Fibroblast of lung (primary cell): ENCODE measurements around the gene PBX4. TPM values are rescaled to one million over a fixed set of nuclear protein-coding genes. Genes with fewer than 3 reads are reported as not detected.

ENCODE experiments used
- DNase-seq, 2 donors: peaks; one replicate each; pipeline versions ENCODE4 v3.0.0 to v3.0.0-alpha.2; 2010; ENCODE audit warnings: low read depth in 2 of 2
- H2AFZ ChIP-seq: 2 replicates; pipeline ENCODE4 v1.5.1; 2012; ENCODE audit warnings: low read length, control low read depth, inconsistent platforms
- H3K27ac ChIP-seq: 2 replicates; pipeline ENCODE4 v1.5.1; 2011; ENCODE audit warnings: low read length, control low read depth; ENCODE audit not compliant: insufficient read depth
- H3K27me3 ChIP-seq: 2 replicates; pipeline ENCODE4 v1.5.1; 2011; ENCODE audit warnings: mild to moderate bottlenecking, low read length; ENCODE audit not compliant: control insufficient read depth, insufficient read depth
- H3K36me3 ChIP-seq: 2 replicates; pipeline ENCODE4 v1.5.1; 2011; ENCODE audit warnings: low read length; ENCODE audit not compliant: control insufficient read depth, insufficient read depth
- H3K4me1 ChIP-seq: 2 replicates; pipeline ENCODE4 v1.5.1; 2011; ENCODE audit warnings: low read length; ENCODE audit not compliant: control insufficient read depth, insufficient read depth; ENCODE audit errors: extremely low read depth
- H3K4me2 ChIP-seq: 2 replicates; pipeline ENCODE4 v1.5.1; 2011; ENCODE audit warnings: low read length, control low read depth; ENCODE audit not compliant: insufficient read depth; ENCODE audit errors: extremely low read depth
- H3K4me3 ChIP-seq, 4 experiments: fragments of 200-600 bp in 1 of 4; sonication (generic) in 1 of 4; replicated peaks in 1 of 4; 2 replicates each; pipeline ENCODE4 v1.5.1; 2011 to 2016; ENCODE audit warnings: low read length in 4 of 4, low read depth in 3 of 4, mild to moderate bottlenecking in 3 of 4, control low read depth in 2 of 4, inconsistent platforms in 1 of 4, mixed read lengths in 1 of 4; ENCODE audit not compliant: insufficient read depth in 1 of 4; ENCODE audit errors: control extremely low read depth in 1 of 4
- H3K79me2 ChIP-seq: 2 replicates; pipeline ENCODE4 v1.5.1; 2012; ENCODE audit warnings: mild to moderate bottlenecking, low read length, inconsistent platforms; ENCODE audit not compliant: control insufficient read depth, insufficient read depth
- H3K9ac ChIP-seq: 2 replicates; pipeline ENCODE4 v1.5.1; 2011; ENCODE audit warnings: mild to moderate bottlenecking, low read length, control low read depth; ENCODE audit not compliant: insufficient read depth
- H3K9me3 ChIP-seq: 2 replicates; pipeline ENCODE4 v1.5.1; 2012; ENCODE audit warnings: low read depth, low read length; ENCODE audit not compliant: control insufficient read depth, insufficient read depth
- H4K20me1 ChIP-seq: 2 replicates; pipeline ENCODE4 v1.5.1; 2011; ENCODE audit warnings: low read length; ENCODE audit not compliant: control insufficient read depth, insufficient read depth; ENCODE audit errors: extremely low read depth
- CTCF ChIP-seq, 2 donors: IDR thresholded peaks in 1 of 2; conservative IDR thresholded peaks in 1 of 2; 1 replicate in 1 of 2; 2 replicates in 1 of 2; pipeline ENCODE4 v1.5.1; 2011 to 2012; ENCODE audit warnings: low read length in 2 of 2, control low read depth in 1 of 2, inconsistent platforms in 1 of 2, low read depth in 1 of 2, mild to moderate bottlenecking in 1 of 2
- EZH2 ChIP-seq: IDR thresholded peaks from 2 replicates; pipeline ENCODE4 v1.5.1; 2012; ENCODE audit warnings: low read length, control low read depth, mild to moderate bottlenecking; ENCODE audit errors: missing control alignments
- polyA plus RNA-seq, 2 donors: library from polyadenylated mRNA; depleted of rRNA in 1 of 2; stranded (reverse) in 1 of 2; unstranded in 1 of 2; fragments of >200 nt; gene quantifications; 2 replicates each; pipeline ENCODE4 v1.2.1, GENCODE V29; 2011 to 2012; ENCODE audit warnings: missing spikeins in 1 of 2
- total RNA-seq: library from RNA; depleted of rRNA; stranded (reverse); fragments of >200 nt; gene quantifications from 2 replicates; pipeline ENCODE4 v1.2.1, GENCODE V29; 2014

Gene PBX4
- total and polyA plus RNA-seq, 2 donors (not counting 1 experiment from before 2014, with no cell fraction given): 0.39 to 1.7 TPM

GRCh38 chr19:19592690-19593089, 25.8 kb downstream of the PBX4 start:
- H3K36me3 ChIP-seq: no peaks in the 10 kb centered on the region
- H2AFZ ChIP-seq: no peak overlapping the region
- no peak for DNase-seq
- no peaks in the 10 kb centered on the region for H3K79me2 ChIP-seq
- TF ChIP-seq EZH2: no peak
- TF ChIP-seq CTCF (conservative IDR thresholded peaks at IDR 0.05 in 1 of 2, IDR thresholded peaks at IDR 0.05 in 1 of 2; ENCODE audit: low read depth in 1 of 2, low read length in 2 of 2): no peak
- H3K4me1 ChIP-seq: peaks cover 18% of the 10 kb centered on the region
- H3K9ac ChIP-seq: no peak overlapping the region
- H3K27ac ChIP-seq: no peak overlapping the region
- no peaks in the 10 kb centered on the region for H4K20me1 ChIP-seq
- no peaks in the 10 kb centered on the region for H3K27me3 ChIP-seq
- H3K4me3 ChIP-seq: no peak overlapping the region
- no peak overlapping the region for H3K4me2 ChIP-seq
- no peaks in the 10 kb centered on the region for H3K9me3 ChIP-seq

DNA sequence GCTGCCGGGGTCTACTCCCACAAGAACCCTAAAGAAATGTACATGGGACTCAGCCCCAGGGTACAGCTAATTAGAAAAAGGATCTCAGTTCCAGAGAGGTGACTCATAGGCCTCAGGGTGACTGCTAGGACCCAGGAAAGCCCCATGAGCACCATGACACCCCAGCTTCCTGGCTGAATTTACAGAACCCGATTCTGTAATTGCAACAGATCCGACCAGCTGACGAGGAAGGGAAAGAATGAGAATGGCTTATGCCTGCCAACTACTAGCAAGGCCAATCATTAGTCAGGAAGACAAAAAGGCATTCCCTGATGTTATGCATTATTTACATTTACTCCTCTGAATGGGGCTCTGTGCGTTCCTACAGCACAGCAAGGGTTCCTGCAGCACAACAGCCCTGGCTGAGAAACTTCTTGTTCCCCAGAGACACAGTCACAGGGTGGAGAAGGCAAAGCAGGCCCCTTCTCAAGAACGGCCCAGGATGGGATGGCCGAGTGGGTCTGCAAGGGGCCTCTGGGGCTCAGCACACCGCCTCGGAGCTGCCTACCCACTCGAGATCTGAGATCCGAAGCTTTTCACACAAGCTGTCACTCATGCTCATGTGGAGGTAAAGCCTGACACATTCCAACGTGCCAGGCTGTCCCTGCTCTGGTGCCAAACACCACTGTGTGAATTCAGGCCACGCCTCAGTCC, 27.2 kb downstream of the PBX4 start:
- Histone ChIP-seq H3K4me2 (peak overlapping the region; percentile 89), H3K4me3 (no peak overlapping the region), H3K79me2 (no peaks in the 10 kb centered on the region), H3K27me3 (no peaks in the 10 kb centered on the region), H3K9ac (no peak overlapping the region), H3K27ac (peak overlapping the region; percentile 90), H3K4me1 (peaks cover 15% of the 10 kb centered on the region), H3K9me3 (no peaks in the 10 kb centered on the region), H4K20me1 (no peaks in the 10 kb centered on the region), H2AFZ (peak overlapping the region; percentile 61), H3K36me3 (no peaks in the 10 kb centered on the region)
- peak; percentile 94 to 98 for DNase-seq
- TF ChIP-seq CTCF (conservative IDR thresholded peaks at IDR 0.05 in 1 of 2, IDR thresholded peaks at IDR 0.05 in 1 of 2; ENCODE audit: low read depth in 1 of 2, low read length in 2 of 2): no peak
- no peak for TF ChIP-seq EZH2

- DNase-seq: no peak
These were observed 29.9 kb downstream of the PBX4 start for GRCh38 chr19:19588546-19588945.

More at GRCh38 chr19:19588546-19588945, 29.9 kb downstream of the PBX4 start:
- Histone ChIP-seq H3K9me3 (no peaks in the 10 kb centered on the region), H3K79me2 (no peaks in the 10 kb centered on the region), H3K27ac (no peak overlapping the region), H3K4me3 (no peak overlapping the region), H3K36me3 (no peaks in the 10 kb centered on the region), H3K9ac (no peak overlapping the region), H3K27me3 (no peaks in the 10 kb centered on the region), H3K4me2 (no peak overlapping the region), H2AFZ (no peak overlapping the region), H3K4me1 (peaks cover 9% of the 10 kb centered on the region), H4K20me1 (no peaks in the 10 kb centered on the region)
- TF ChIP-seq CTCF (conservative IDR thresholded peaks at IDR 0.05 in 1 of 2, IDR thresholded peaks at IDR 0.05 in 1 of 2; ENCODE audit: low read depth in 1 of 2, low read length in 2 of 2) (no peak), EZH2 (no peak)
